ENCODE results near the gene DGUOK.

Gene DGUOK

DNA sequence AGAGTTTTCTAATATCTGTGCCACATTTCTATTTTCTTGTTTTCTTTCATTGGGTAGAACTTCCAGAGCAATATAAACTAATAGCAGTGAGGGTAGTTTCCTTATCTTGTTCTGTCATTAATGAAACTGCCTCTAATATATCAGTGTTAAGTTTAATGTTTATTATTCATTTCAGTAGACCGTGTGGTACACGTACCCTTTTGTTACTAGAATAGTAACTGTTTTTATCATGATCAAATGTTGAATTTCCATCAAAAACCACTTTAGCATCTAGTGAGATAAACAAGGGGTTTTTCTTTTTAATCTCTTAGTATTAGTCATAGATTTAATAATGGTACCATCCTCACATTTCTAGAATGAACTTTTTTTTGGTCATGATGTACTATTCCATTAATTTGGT, 16.0 kb downstream of the DGUOK start:
- Mint-ChIP-seq H3K27ac (no peak overlapping the region), H3K4me1 (ENCODE audit: low read depth) (peaks cover 39% of the 10 kb centered on the region), H3K9me3 (no peaks in the 10 kb centered on the region), H3K36me3 (ENCODE audit: low read depth) (peaks cover 46% of the 10 kb centered on the region), H3K27me3 (ENCODE audit: low read depth) (no peaks in the 10 kb centered on the region), H3K4me3 (no peak overlapping the region)

- H3K4me3 Mint-ChIP-seq: no peak overlapping the region
- peaks cover 35% of the 10 kb centered on the region for H3K4me1 Mint-ChIP-seq (ENCODE audit: low read depth)
- no peak overlapping the region for H3K27ac Mint-ChIP-seq
- H3K36me3 Mint-ChIP-seq (ENCODE audit: low read depth): peaks cover 50% of the 10 kb centered on the region
- no peaks in the 10 kb centered on the region for H3K27me3 Mint-ChIP-seq (ENCODE audit: low read depth)
- H3K9me3 Mint-ChIP-seq: no peaks in the 10 kb centered on the region
These were observed 18.0 kb downstream of the DGUOK start for GRCh38 chr2:73944714-73945113.

GRCh38 chr2:73946215-73946614, 19.5 kb downstream of the DGUOK start:
- Mint-ChIP-seq H3K9me3 (no peaks in the 10 kb centered on the region), H3K36me3 (ENCODE audit: low read depth) (peaks cover 48% of the 10 kb centered on the region), H3K4me1 (ENCODE audit: low read depth) (peaks cover 42% of the 10 kb centered on the region), H3K27me3 (ENCODE audit: low read depth) (no peaks in the 10 kb centered on the region), H3K27ac (no peak overlapping the region), H3K4me3 (no peak overlapping the region)

- peaks cover 50% of the 10 kb centered on the region for H3K36me3 Mint-ChIP-seq (ENCODE audit: low read depth)
- H3K27ac Mint-ChIP-seq: no peak overlapping the region
- H3K9me3 Mint-ChIP-seq: no peaks in the 10 kb centered on the region
- peaks cover 43% of the 10 kb centered on the region for H3K4me1 Mint-ChIP-seq (ENCODE audit: low read depth)
- H3K4me3 Mint-ChIP-seq: no peak overlapping the region
- no peaks in the 10 kb centered on the region for H3K27me3 Mint-ChIP-seq (ENCODE audit: low read depth)
These were observed 20.0 kb downstream of the DGUOK start for GRCh38 chr2:73946666-73947065.

DNA sequence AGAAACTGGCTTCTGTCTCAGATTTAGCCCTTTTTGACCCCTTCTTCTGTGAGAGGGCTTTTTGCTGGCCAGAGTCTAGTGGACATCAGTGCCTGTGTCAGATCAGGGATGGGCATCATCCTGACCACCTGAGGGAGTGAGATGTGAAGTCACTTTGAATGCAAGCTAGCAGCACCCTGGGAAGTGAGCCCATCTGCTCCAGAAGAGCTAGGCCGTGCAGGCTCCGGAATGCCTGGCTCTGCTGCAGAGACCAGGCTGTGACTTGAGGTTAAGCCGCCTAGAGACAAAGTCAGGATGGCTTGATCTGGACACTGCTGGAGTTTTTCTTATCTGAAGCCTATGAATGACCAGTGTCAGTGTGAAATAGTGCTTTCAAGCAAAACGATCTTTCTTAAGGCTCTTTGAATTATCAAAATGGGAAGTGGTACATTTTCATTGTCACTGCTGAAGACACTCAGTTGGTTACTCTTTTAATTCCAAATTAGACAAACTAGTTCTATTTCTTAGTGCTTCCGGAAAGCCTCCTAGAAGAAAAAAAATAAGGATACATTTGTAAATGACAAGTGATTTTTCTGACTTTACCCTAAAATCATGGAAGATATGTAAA, 20.8 kb downstream of the DGUOK start:
- Mint-ChIP-seq H3K27ac (no peak overlapping the region), H3K4me1 (ENCODE audit: low read depth) (peaks cover 50% of the 10 kb centered on the region)

GRCh38 chr2:73949802-73950201, 23.1 kb downstream of the DGUOK start:
- peaks cover 59% of the 10 kb centered on the region for H3K36me3 Mint-ChIP-seq (ENCODE audit: low read depth)
- H3K27ac Mint-ChIP-seq: peak overlapping the region; percentile 28
- peaks cover 50% of the 10 kb centered on the region for H3K4me1 Mint-ChIP-seq (ENCODE audit: low read depth)
- H3K27me3 Mint-ChIP-seq (ENCODE audit: low read depth): no peaks in the 10 kb centered on the region
- no peak overlapping the region for H3K4me3 Mint-ChIP-seq
- no peaks in the 10 kb centered on the region for H3K9me3 Mint-ChIP-seq

More for the DNA sequence above, 20.8 kb downstream of the DGUOK start:
- H3K4me3 Mint-ChIP-seq: no peak overlapping the region
- H3K9me3 Mint-ChIP-seq: no peaks in the 10 kb centered on the region
- no peaks in the 10 kb centered on the region for H3K27me3 Mint-ChIP-seq (ENCODE audit: low read depth)
- peaks cover 56% of the 10 kb centered on the region for H3K36me3 Mint-ChIP-seq (ENCODE audit: low read depth)

GRCh38 chr2:73952499-73953446, 26.1 kb downstream of the DGUOK start:
- H3K27me3 Mint-ChIP-seq (ENCODE audit: low read depth): no peaks in the 10 kb centered on the region
- peaks cover 61% of the 10 kb centered on the region for H3K36me3 Mint-ChIP-seq (ENCODE audit: low read depth)
- H3K27ac Mint-ChIP-seq: no peak overlapping the region
- no peak overlapping the region for H3K4me3 Mint-ChIP-seq
- no peaks in the 10 kb centered on the region for H3K9me3 Mint-ChIP-seq
- peaks cover 47% of the 10 kb centered on the region for H3K4me1 Mint-ChIP-seq (ENCODE audit: low read depth)

DNA sequence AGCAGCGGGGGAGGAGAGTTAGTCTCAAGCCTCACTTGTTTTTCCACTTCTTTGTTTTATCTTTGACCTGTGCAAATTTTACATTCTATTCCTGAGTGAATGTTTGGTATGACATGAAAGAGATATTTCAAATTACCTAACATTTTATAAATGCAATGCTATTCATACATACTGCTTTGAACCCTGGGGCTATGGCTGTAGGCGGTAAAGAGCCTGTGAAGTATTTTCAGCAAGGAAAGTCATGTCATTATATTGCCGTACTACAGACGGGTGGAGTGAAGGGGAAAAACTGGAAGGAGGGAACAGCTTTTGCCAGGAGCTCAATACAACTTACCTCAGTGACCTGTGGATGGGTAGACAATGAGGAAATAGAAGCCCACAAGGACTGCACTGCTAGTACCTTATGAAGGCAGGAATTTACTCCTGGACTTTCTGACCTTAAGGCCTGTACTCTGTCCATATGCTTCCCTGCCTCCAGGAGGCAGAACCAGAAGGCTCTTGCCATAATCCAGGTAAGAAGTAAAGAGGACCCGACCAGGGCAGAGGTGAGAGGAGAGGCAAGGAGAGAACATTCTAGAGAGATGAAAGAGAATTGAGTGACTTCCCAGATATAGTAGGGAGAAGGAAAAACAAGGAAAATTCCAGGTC, 29.7 kb downstream of the DGUOK start:
- no peaks in the 10 kb centered on the region for H3K9me3 Mint-ChIP-seq
- H3K27ac Mint-ChIP-seq: no peak overlapping the region
- H3K4me1 Mint-ChIP-seq (ENCODE audit: low read depth): peaks cover 25% of the 10 kb centered on the region
- H3K36me3 Mint-ChIP-seq (ENCODE audit: low read depth): peaks cover 62% of the 10 kb centered on the region
- no peak overlapping the region for H3K4me3 Mint-ChIP-seq
- no peaks in the 10 kb centered on the region for H3K27me3 Mint-ChIP-seq (ENCODE audit: low read depth)

GRCh38 chr2:73961274-73961673, 34.6 kb downstream of the DGUOK start:
- H3K27ac Mint-ChIP-seq: no peak overlapping the region
- H3K4me1 Mint-ChIP-seq (ENCODE audit: low read depth): peaks cover 30% of the 10 kb centered on the region

DNA sequence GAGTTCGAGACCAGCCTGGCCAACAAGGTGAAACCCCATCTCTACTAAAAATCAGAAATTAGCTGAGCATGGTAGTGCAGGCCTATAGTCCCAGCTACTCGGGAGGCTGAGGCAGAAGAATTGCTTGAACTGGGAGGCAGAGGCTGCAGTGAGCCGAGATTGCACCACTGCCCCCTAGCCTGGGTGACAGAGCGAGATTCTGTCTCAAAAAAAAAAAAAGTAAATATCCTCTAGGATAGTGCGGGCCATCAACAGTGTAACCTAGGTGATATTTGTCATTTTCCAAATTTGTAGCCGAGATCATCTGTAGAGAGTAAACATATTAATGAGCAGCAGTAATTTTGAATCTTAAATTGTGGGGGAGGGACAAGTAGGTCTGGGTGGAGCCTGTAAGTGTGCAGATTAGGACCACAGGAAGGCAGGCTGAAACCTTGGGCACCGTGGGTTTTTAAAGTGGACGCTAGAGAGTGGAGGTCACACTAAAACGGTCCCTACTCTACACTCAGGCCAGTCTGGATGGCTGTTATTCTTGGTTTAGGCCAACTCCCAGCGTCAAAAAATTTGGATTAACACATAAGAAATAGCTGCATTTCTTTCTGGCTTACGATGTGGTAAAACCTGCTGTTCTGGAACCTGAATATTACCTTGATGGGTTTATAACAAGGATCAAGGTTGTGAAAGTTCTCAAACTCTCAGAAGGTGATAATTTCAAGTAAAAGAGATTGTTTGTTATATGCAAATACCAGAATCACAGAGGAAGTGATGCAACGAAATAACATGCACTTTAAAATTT, 35.3 kb downstream of the DGUOK start:
- peaks cover 26% of the 10 kb centered on the region for H3K4me1 Mint-ChIP-seq (ENCODE audit: low read depth)
- H3K27ac Mint-ChIP-seq: no peak overlapping the region

More at GRCh38 chr2:73961274-73961673, 34.6 kb downstream of the DGUOK start:
- Mint-ChIP-seq H3K4me3 (no peak overlapping the region), H3K9me3 (peaks cover 7% of the 10 kb centered on the region), H3K36me3 (ENCODE audit: low read depth) (peaks cover 41% of the 10 kb centered on the region), H3K27me3 (ENCODE audit: low read depth) (no peaks in the 10 kb centered on the region)

GRCh38 chr2:73962798-73963197, 36.1 kb downstream of the DGUOK start:
- Mint-ChIP-seq H3K27me3 (ENCODE audit: low read depth) (no peaks in the 10 kb centered on the region), H3K27ac (no peak overlapping the region), H3K4me1 (ENCODE audit: low read depth) (peaks cover 25% of the 10 kb centered on the region), H3K36me3 (ENCODE audit: low read depth) (peaks cover 33% of the 10 kb centered on the region), H3K4me3 (no peak overlapping the region), H3K9me3 (peaks cover 7% of the 10 kb centered on the region)

More for the DNA sequence above, 35.3 kb downstream of the DGUOK start:
- no peaks in the 10 kb centered on the region for H3K27me3 Mint-ChIP-seq (ENCODE audit: low read depth)
- no peak overlapping the region for H3K4me3 Mint-ChIP-seq
- H3K9me3 Mint-ChIP-seq: peaks cover 7% of the 10 kb centered on the region
- peaks cover 34% of the 10 kb centered on the region for H3K36me3 Mint-ChIP-seq (ENCODE audit: low read depth)

DNA sequence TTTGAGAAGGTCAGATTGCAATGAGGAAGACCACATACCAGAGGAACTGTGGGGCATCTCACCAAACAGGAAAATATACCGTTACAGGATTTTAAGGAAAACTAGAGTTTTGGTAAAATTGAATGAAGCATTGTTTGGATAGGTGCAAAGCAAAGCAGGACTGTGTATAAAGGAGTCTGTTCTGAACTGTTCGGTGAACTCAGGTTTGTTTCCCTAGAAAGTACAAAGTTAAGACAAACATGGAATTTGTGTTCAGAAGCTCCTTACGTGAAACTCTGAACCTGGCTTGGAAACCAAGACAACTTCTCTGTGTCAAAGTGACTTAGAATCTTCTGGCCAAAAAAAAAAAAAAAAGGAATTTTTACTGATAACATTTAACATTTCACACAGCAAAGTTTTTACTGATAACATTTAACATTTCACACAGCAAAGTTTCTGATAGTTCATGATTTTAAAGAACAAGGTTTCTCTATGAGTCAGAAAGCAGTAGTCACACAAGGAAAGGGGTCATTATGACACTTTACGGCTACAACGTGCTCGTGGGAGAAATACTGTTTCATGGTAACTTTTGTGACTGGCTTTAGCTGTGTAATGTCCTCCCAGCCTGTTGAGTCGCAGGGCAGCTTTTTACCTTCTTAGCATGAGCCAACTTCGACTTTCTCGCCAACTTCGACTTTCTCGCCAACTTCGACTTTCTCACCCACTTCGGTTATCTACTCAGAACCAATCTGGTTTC, 36.9 kb downstream of the DGUOK start:
- no peaks in the 10 kb centered on the region for H3K27me3 Mint-ChIP-seq (ENCODE audit: low read depth)
- H3K9me3 Mint-ChIP-seq: peaks cover 7% of the 10 kb centered on the region
- peaks cover 21% of the 10 kb centered on the region for H3K4me1 Mint-ChIP-seq (ENCODE audit: low read depth)
- H3K36me3 Mint-ChIP-seq (ENCODE audit: low read depth): peaks cover 27% of the 10 kb centered on the region
- peak overlapping the region; percentile 42 for H3K27ac Mint-ChIP-seq
- peak overlapping the region; percentile 9 for H3K4me3 Mint-ChIP-seq

DNA sequence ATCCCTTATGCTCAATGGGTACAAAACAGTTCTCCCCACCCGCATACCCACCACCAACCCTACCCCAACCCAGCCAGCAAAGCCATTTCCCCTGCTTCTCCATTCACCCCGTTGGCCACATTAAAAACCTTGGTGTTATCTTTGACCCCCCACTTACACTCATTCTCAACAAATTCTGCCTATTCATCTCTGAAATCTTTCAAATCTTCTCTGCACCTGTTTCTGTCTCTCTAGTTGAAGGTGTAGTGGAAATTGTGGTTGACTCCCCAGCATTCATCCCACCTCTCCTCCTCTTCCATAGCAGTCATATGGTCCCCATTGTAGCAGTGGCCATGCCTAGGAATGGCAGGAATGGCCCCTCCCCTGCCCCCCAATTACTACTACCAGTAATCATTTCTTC, 37.5 kb downstream of the DGUOK start:
- H3K27ac Mint-ChIP-seq: peak overlapping the region; percentile 42
- H3K9me3 Mint-ChIP-seq: peaks cover 7% of the 10 kb centered on the region
- H3K4me1 Mint-ChIP-seq (ENCODE audit: low read depth): peaks cover 22% of the 10 kb centered on the region
- H3K27me3 Mint-ChIP-seq (ENCODE audit: low read depth): no peaks in the 10 kb centered on the region
- peaks cover 20% of the 10 kb centered on the region for H3K36me3 Mint-ChIP-seq (ENCODE audit: low read depth)
- peak overlapping the region; percentile 2 for H3K4me3 Mint-ChIP-seq

Measured in T-helper 1 cell treated with Interleukin-12 subunit alpha and Interleukin-12 subunit beta and Interleukin-4 antibody, amounts not matched to agents 30 μg/mL and 1 μg/mL, for 36 hours (primary cell).